HUDEP-2 (cell line): Measurements from ENCODE around the gene SH2B3.

Source experiments
- DNase-seq, 76 experiments: peaks; one replicate each; lab custom pipeline; 2025; ENCODE audit not compliant: unreplicated experiment in 76 of 76; lab: John Stamatoyannopoulos, UW

The SH2B3 gene

DNA sequence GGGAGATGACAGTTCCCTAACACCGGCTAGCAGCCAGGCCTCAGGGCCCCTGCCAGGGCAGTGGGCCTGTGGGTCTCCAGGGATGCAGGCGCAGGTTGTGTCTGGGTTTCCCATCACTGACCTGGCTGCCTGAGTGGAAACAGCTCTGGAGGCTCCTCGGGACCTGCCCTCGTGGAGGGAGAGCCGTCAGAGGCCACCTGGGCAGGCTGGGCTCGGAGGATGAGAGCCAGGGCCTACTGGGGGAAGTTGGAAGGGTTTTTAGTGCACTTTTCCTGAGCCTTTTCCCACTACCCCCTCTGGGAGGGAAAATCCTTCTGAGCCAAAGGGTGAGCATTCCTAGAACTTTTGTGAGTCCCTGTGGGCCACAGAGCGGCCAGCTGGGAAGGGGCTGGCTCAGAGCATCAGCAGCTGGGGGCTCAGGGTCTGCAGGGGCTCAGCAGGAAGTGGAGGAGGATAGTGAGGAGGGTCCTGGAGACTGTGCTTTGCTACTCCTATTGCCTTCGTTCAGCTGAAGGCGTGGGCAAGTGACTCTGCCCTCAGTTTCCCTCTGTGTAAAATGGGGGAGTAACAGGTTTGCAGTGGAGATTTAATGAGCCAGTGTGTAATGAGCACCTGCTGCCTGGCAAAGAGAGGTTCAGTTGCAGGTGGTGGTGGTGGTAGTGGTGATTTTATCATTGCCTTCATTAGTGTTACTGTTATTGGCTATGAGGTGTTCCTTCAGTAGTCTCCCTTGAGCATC is 1.8 kb downstream of the SH2B3 start:
- peak in 2 of 76 experiments; percentile 9 to 29 for DNase-seq

DNA sequence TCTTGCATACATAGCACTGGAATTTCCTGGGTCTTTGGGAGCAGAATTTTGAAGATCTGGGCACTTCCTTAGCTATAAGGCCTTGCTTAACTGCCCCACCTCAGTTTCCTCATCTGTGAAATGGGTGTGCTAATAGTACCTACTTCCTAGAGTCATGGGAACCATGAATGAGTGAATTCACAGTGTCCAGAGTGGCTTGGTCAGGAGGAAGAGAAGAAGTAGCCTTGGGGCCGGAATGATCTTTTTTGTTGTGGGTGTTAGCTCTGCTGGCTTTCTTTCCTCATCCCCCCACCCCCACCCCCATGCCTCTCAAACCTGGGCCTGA is 2.4 kb downstream of the SH2B3 start:
- DNase-seq = no peak

DNA sequence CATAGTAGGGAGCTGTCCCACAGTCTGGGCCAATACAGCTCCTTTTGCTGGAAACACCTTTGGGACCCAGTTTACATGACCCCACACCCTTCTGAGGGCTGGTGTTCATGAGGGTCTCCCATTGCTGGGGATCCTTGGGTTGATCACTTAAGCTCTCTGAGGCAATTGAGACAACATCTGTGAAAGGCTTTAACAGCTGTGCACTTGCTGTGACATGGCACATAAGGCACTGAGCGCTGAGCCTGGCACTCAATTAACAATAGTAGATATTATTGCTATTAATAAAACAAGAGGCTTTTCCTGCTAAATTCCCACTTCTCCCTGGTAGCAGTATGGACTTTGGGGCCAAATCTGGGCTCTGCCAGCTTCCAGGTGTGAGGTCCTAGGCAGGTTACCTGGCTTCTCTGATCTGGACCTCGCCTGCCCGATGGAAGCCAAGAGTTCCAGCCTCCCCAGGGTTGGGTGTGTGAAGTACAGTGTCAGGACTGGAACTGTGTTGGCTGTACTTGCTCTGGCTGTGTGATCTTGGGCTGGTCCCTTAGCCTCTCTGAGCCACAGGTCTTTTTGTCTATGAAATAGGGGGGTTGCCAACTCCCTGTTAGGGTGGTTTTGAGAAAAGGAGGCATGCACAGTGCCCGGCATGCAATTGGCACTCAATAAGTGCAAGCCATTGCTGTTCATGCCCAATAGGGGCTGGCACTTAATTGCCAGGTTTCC is 3.1 kb downstream of the SH2B3 start:
- DNase-seq = peak in 2 of 76 experiments; percentile 21 to 28

DNA sequence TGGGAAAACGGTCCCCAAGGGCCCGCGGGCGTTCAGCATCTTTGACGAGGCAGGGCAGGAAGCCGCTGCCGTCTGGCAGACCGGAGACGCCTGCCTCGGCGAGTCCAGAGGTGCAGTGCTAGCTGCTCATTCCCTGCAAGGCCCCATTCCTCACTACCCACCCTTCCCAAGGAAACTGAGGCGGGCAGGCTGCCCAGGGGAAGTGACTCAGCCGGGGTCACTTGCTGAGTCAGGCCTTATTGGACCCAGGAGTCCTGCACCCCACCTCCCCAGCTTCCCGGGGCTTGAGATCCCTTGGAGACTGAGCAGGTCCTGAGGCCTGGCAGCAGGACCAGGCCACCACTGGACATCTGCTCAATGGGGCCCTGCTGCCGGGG is 3.7 kb downstream of the SH2B3 start:
- DNase-seq = peak in 1 of 76 experiments; percentile 41

DNA sequence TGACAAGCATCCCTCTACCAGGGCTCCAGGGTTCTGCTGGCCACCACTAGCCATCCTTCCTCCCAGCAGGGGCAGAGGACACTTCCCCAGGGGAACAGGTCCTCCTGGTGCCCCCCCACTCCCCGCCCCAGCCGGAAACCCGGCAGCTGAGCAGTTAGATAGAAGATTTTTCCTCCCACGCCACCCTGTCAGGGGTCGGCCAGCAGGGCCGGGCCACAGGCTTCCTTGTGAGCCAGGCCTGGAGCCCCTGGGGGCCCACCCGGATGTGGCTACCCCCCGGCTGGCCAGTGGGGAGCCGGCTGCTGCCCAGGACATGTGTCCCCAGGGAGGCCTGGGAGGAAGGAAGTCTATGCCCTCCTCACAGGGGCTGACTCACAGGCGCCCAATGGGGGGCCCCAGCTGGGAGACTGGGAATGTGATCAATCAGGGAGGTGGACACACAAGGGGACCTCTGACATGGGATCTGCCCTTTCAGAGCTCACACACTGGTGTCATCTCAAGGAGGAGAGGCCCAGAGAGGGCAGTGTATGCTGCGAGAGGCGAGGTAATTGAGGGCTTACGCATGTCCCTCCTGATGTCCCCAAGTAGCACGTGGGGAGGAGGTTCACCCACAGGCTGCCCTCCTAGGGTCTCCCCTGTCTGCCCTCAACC is 4.2 kb downstream of the SH2B3 start:
- DNase-seq = peak in 24 of 76 experiments; percentile 11 to 60 (median 27)

DNA sequence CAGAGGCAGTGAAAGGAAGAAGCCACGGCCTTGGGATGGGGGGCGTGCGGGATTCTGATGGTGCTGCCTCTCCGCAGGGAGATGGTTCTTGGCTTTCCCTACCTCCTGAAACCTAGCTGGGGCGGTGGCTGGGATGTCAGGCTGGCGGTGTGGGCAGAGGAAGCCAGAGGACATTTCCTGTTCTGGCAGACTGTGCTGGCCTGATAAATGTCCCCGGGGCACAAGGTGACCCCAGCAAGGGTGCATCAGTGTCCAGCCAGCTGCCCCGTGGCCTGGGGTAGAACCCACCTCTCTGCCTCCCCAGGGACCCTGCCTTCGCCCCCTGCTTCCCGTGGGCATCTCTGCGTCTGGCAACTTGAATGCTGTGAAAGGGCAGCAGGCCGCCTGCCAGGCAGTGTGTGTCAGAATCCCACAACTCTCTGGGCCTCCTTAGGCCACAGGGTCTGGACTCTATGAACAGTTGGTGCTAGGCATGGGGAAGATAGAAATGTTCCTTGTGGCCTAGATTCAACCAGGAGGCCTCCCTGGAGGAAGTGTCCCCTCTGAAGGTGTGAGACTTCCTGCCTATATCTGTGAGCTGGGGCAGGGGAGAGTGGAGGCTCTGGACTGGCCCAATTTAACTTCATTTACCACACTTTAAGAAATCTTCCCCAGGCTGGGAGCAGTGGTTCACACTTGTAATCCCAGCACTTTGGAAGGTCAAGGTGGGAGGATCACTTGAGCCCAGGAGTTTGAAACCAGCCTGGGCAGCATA is 4.9 kb downstream of the SH2B3 start:
- peak in 2 of 76 experiments; percentile 32 to 38 for DNase-seq

DNA sequence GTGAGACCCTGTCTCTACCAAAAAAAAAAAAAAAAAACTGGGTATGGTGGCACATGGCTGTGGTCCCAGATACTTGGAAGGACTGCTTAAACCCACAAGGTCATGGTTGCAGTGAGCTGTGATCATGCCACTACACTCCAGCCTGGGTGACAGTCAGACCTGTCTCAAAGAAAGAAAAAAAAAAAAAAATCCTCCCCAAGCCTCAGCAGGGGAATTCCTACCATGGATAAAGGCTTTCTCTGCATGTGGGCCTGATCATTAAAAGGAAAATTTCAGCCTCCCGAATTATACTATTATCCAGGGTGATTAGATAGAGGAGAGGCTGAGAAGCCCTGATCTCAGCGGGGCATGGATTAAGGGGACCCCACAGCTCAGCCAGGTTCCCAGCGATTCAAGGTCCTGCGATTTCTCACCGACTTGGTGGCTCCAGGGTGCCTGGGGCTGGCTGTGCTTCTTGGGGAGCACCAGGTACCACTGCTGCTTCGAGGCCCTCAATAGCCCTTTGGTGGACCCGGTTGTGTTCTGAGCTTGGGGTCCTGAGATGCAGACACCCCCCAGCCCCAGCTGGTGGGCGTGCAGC is 5.6 kb downstream of the SH2B3 start:
- DNase-seq = peak in 1 of 76 experiments; percentile 5

DNA sequence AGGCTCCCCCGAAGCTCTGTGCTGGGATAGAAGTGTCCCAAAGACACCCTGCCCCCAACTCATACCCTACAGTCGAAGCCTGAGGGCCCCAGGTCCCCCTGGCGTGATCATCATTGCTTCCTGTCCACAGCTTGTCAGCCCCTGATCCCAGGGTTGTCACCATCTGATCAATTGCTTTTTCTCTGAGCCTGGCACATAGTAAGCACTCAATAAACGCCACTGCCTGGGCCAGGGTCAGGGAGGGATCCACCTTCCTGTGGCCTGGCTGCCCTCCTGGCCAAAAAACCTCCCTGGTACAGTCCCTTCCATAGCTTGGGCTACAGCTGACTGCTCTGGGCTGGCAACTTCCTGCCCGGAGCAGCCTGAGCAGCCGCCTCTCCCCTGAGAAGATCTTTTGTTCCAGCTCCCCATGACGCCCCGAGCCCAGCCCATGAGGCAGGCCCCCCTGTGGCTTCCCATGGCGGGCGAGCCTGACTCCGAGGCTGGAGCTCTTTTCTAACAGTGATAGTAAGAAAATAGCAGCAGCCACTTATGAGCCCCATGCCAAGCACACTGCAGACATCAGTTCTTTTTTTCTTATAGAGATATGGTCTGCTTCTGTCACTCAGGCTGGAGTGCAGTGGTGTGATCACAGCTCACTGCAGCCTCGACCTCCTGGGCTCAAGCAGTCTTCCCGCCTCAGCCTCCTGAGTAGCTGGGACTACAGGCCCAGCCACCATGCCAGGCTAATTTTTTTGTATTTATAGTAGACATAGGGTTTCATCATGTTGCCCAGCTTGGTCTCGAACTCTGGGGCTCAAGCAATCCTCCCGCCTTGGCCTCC is 6.5 kb downstream of the SH2B3 start:
- peak in 2 of 76 experiments; percentile 9 to 15 for DNase-seq

DNA sequence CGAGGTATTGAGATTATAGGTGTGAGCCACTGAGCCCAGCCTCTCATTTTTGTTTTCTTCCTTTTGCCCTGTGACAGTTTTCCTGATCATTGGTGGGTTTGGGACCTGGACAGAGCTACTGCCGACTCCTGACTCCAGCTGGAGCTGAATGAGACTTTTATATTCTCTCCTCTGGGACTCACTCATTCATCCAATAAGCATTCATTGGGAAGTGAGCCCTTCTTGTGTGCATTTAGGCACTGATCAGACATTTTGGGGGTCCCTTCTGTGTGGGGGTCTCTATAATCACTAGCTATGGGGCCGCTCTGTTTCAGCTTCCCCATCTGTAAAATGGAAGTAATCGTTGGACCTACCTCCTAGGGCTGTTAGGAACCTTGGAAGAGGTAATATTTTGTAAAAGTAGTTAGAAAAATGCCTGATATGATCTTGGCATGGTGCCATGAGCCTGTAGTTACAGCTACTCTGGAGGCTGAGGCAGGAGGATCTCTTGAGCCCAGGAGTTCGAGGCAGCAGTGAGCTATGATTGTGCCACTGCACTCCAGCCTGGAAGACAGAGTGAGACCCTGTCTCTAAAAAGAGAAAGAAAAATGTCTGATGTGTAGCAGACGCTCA is 7.2 kb downstream of the SH2B3 start:
- DNase-seq = peak in 3 of 76 experiments; percentile 16 to 21 (median 17)

DNA sequence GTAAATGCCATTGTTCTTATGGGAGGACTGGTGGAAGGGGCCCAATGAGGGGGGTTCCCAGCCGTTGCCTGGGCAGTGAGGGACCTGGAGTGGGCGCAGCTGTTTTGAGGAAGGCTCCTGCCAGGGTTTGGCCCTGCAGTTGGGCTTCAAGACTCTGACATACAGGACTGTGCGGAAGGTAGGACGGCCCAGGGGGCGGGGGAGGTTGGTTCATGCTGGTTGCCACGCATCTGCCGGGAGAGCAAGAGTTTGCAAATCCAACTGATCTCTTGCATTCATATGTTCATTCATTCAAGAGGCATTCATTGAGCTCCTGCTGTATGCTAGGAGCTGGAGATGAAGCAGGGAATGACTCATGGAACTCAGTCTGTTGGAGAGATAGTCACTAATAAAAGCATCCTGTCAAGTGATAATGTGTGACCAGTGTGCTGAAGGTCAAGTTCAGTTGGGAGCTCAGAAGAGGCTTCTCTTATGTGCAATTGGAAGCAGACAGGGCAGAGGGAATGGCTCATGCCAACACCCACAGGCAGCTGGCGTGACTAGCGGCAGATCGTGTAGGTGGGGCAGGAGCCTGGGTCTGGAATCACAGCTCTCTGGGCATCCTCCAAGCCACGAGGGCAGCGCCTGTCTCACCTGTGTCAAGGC is 7.8 kb downstream of the SH2B3 start:
- DNase-seq = peak in 2 of 76 experiments; percentile 4 to 19

DNA sequence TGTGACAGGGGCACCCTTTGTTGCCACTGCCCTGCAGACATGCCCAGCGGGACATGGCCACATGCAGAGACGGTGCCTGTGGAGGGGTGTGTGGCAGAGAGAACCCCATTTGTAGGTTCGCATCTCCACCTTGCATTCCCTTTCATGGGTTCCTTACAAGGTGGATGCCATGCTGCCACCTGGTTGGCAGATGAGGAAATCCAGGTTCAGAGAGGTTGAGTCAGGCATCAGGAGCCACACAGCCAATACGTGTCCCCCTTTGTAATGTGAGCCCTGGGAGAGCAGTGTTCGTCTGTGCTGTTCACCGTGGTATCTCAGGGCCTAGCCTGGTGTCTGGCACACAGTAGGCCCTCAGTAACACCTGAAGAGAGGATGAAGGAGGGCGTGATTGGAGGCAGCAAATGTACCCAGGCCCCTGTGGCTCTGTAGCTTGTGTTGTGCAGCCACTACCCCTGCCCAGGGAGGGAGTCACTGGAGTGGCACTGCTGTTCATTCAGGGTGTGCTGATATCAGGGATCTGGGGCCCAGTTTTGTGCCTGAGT is 9.1 kb downstream of the SH2B3 start:
- DNase-seq = no peak

DNA sequence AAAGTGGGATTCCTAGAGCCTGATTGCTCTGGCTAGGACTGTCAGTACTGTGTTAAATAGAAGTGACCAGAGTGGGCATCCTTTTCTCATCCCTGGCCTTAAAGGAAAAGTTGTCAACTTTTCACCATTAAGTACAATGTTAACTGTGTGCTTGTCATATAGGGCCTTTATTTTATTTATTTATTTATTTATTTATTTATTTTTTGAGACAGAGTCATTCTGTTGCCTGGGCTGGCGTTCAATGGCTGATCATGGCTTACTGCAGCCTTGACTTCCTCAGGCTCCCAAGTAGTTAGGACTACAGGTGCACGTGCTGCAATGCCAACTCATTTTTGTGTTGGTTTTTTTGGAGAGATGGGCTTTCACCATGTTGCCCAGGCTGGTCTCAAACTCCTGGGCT is 11.6 kb downstream of the SH2B3 start:
- DNase-seq = no peak

DNA sequence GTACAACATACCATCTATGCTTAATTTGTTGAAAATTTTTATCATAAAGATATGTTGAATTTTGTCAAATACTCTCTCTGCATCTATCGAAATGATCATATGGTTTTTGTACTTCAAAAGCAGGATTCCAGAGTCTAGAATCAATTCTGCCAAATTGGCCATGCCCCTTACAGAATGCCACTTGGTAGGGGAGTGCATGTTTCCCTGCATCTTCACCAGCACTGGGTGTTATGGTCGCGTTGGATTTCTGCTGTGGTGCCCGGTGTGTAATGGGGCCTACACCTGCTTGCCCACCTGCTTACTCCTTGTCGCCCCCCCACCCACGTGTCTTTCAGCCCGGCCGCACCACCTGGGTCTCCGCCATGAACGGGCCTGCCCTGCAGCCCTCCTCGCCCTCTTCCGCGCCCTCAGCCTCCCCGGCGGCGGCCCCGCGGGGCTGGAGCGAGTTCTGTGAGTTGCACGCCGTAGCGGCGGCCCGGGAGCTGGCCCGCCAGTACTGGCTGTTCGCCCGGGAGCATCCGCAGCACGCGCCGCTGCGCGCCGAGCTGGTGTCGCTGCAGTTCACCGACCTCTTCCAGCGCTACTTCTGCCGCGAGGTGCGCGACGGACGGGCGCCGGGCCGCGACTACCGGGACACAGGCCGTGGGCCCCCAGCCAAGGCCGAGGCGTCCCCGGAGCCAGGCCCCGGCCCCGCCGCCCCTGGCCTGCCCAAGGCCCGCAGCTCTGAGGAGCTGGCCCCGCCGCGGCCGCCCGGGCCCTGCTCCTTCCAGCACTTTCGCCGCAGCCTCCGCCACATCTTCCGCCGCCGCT is 12.3 kb downstream of the SH2B3 start:
- no peak for DNase-seq

DNA sequence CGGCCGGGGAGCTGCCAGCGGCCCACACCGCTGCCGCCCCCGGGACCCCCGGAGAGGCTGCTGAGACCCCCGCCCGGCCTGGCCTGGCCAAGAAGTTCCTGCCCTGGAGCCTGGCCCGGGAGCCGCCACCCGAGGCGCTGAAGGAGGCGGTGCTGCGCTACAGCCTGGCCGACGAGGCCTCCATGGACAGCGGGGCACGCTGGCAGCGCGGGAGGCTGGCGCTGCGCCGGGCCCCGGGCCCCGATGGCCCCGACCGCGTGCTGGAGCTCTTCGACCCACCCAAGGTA is 12.8 kb downstream of the SH2B3 start:
- DNase-seq = no peak

DNA sequence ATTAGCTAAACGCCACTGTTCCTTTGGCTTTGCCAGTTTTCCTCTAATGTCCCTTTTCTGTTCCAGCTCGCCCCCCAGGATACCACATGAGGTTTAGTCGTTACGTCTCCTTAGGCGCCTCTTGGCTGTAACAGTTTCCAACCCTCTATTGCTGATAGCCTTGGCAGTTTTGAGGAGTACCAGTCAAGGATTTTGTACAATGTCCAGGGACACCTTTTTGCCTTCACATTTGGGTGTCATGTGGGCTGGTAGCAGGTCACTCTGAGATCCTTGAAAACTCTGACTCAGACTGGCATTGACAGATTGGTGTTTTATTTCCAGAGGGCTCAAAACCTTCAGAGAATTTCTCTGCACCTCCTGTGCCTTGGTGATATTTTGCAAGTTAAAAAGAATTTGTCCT is 14.1 kb downstream of the SH2B3 start:
- no peak for DNase-seq

DNA sequence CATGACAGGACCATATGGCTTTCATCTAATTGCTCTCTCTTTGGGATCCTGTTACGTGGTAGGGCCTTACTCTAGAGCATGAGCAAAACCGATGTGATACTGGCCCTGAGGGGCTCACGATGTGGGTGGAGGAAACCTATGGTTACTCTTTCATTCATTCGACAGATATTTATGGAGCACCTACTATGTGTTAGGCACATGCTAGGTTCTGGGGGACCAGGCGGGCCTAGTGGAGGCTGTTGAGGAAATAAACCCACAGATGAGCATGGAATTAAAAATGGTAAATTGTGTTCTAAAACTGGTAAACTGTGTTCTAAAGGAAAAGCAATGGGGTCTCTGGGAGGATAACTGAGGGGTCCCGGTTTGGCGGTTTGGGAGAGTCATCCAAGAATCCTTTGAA is 14.8 kb downstream of the SH2B3 start:
- DNase-seq = no peak

DNA sequence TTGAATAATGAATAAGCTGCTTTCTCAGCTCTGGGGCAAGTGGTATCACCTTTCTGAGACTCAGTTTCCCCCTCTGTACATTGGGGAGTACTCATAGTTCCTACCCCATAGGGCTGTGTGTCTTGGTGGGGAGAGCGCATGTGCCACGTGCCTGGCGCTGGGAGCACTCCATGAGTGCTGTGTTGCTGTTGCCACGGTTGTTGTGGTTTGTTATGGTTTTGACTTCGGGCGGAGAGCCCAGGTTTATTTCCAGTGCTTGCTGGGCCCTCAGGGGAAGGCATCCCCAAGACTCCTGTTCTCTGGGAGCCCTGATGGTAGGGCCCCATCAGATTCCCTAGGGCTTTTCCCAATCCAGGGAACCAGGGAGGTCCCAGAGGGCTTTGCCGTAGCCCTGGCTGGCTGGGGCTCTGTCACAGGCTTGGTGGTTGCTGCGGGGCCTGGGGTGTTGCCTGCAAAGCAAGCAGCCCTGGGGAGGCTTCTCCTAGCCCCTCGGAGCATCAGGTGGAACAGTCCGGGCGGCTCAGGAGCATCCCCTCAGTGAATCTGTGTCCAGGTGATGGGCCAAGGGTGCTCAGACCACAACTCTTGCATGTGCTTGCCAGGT is 18.6 kb downstream of the SH2B3 start:
- no peak for DNase-seq

DNA sequence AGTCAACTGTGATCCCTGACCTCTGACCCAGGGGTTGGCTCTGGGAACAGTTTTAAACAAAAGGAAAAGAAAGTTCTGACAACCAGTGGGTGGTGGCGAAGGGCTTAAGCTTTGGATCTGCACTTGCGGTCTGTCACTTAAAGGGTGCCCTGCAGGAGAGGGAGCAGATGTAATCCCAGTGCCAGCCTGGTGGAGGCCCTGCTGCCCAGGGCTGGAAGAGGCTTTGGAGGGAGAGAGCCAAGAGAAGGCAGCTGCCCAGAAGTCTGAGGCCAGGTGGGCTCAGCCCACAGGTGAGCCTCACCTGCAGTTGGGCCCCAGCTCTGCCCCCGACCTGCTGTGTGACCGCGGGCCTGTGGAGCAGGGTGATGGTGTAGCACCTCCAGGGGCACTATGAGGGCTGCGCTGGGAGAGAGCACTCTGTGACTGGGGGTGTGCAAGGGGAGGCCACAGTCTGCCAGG is 19.1 kb downstream of the SH2B3 start:
- no peak for DNase-seq
